A549 (cell line): ENCODE data around the gene ELAVL4. TPM values are rescaled to one million over a fixed set of nuclear protein-coding genes. Genes with fewer than 3 reads are reported as not detected.

Experiments
- ATAC-seq, 2 experiments: fragments of 200-7000 bp in 1 of 2; fragments of >200 bp in 1 of 2; cut with Nextera tagmentation in 1 of 2; cut with Tn5 transposase in 1 of 2; 3 replicates each; pipeline versions ENCODE4 v1.8.0 to v1.9.1; 2018 to 2020; ENCODE audit warnings: mild to moderate bottlenecking in 1 of 2, moderate library complexity in 1 of 2
- CTCF ChIA-PET: fragments of 300-600 bp; sonication (Branson Sonifier 250); formaldehyde crosslinking; extraction: SDS; loops from one replicate; lab custom pipeline; 2021; ENCODE audit warnings: antibody characterized with exemption, inconsistent platforms; lab: Yijun Ruan, JAX
- POLR2A ChIA-PET: fragments of 350-600 bp; formaldehyde crosslinking; extraction: SDS; loops from one replicate; lab custom pipeline; 2021; ENCODE audit warnings: antibody characterized with exemption, inconsistent platforms; lab: Yijun Ruan, JAX
- DNase-seq, 2 experiments: peaks; one replicate each; pipeline versions ENCODE4 v3.0.0 to v3.0.0-alpha.2; 2011 to 2016; ENCODE audit warnings: low read depth in 1 of 2, low spot score in 1 of 2
- FAIRE-seq: peaks from 2 replicates; lab custom pipeline; 2011; peaks lifted over from hg19 to GRCh38; lab: Jason Lieb, UNC
- H3K27ac ChIP-seq, 2 experiments: fragments of >200 bp; sonication (Bioruptor Twin); formaldehyde crosslinking; 3 replicates each; pipeline ENCODE4 v1.5.1; 2016 to 2017
- H3K4me1 ChIP-seq: fragments of >200 bp; sonication (Bioruptor Twin); formaldehyde crosslinking; 3 replicates; pipeline ENCODE4 v1.6.1; 2016
- H3K4me2 ChIP-seq: fragments of >200 bp; sonication (Bioruptor Twin); formaldehyde crosslinking; 3 replicates; pipeline ENCODE4 v1.6.1; 2016
- H3K4me3 ChIP-seq: fragments of >200 bp; sonication (Bioruptor Twin); formaldehyde crosslinking; 3 replicates; pipeline ENCODE4 v1.5.1; 2016
- H3K9me3 ChIP-seq: fragments of >200 bp; sonication (Bioruptor Twin); formaldehyde crosslinking; 3 replicates; pipeline ENCODE4 v1.6.1; 2016
- BHLHE40 ChIP-seq: IDR thresholded peaks from 2 replicates; pipeline ENCODE4 v1.6.1; 2012; ENCODE audit warnings: low read depth, low read length, inconsistent platforms
- CBX2 ChIP-seq: fragments of 200-600 bp; sonication (generic); IDR thresholded peaks from 2 replicates; pipeline ENCODE4 v1.6.1; 2016; ENCODE audit warnings: low read depth, mild to moderate bottlenecking, borderline replicate concordance
- CHD2 ChIP-seq: fragments of 150-350 bp; IDR thresholded peaks from 2 replicates; pipeline ENCODE4 v1.6.1; 2014; ENCODE audit warnings: low read length; ENCODE audit not compliant: partially characterized antibody
- CHD4 ChIP-seq: fragments of 200-600 bp; sonication (generic); IDR thresholded peaks from 2 replicates; pipeline ENCODE4 v1.6.1; 2016; ENCODE audit warnings: antibody characterized with exemption, mild to moderate bottlenecking, borderline replicate concordance
- CTCF ChIP-seq: fragments of >200 bp; sonication (Bioruptor Twin); formaldehyde crosslinking; IDR thresholded peaks from 3 replicates; pipeline ENCODE4 v1.5.1; 2016
- EHF ChIP-seq: fragments of 250-450 bp; sonication (Bioruptor Pico); IDR thresholded peaks from 2 replicates; pipeline ENCODE4 v1.5.0; 2020; ENCODE audit warnings: mild to moderate bottlenecking
- HEYL ChIP-seq: fragments of 250-450 bp; sonication (Bioruptor Pico); IDR thresholded peaks from 2 replicates; pipeline ENCODE4 v1.8.0; 2021; ENCODE audit warnings: mild to moderate bottlenecking, moderate library complexity
- HMGXB4 ChIP-seq: fragments of 250-450 bp; sonication (Bioruptor Pico); IDR thresholded peaks from 2 replicates; pipeline ENCODE4 v1.5.0; 2021; ENCODE audit warnings: mild to moderate bottlenecking, moderate library complexity, borderline replicate concordance
- HOXA7 ChIP-seq: fragments of 250-450 bp; sonication (Bioruptor Pico); IDR thresholded peaks from 2 replicates; pipeline ENCODE4 v1.5.0; 2020; ENCODE audit warnings: mild to moderate bottlenecking, moderate library complexity
- HOXB5 ChIP-seq: fragments of 250-450 bp; sonication (Bioruptor Pico); IDR thresholded peaks from 2 replicates; pipeline ENCODE4 v1.5.0; 2020; ENCODE audit warnings: mild to moderate bottlenecking, moderate library complexity
- JUN ChIP-seq, 2 experiments: fragments of >200 bp; sonication (Bioruptor Twin); formaldehyde crosslinking; IDR thresholded peaks; 2 replicates in 1 of 2; 3 replicates in 1 of 2; pipeline ENCODE4 v1.6.1; 2016 to 2017
- JUNB ChIP-seq: fragments of >200 bp; sonication (Bioruptor Twin); formaldehyde crosslinking; IDR thresholded peaks from 2 replicates; pipeline ENCODE4 v1.6.1; 2016
- KDM5A ChIP-seq: fragments of 200-600 bp; sonication (generic); IDR thresholded peaks from 2 replicates; pipeline ENCODE4 v1.6.1; 2016; ENCODE audit warnings: antibody characterized with exemption, mild to moderate bottlenecking
- MAFK ChIP-seq: fragments of 450-650 bp; IDR thresholded peaks from 2 replicates; pipeline ENCODE4 v1.6.1; 2014; ENCODE audit not compliant: partially characterized antibody
- MYC ChIP-seq: IDR thresholded peaks from 2 replicates; pipeline ENCODE4 v1.6.1; 2012; ENCODE audit warnings: mild to moderate bottlenecking, inconsistent platforms, low read length, improper control_type of control experiment, borderline replicate concordance
- NR3C1 ChIP-seq: fragments of >200 bp; sonication (Bioruptor Twin); formaldehyde crosslinking; IDR thresholded peaks from 3 replicates; pipeline ENCODE4 v1.6.1; 2017
- PBX3 ChIP-seq: IDR thresholded peaks from 2 replicates; pipeline ENCODE4 v1.6.1; 2012
- POLR2AphosphoS2 ChIP-seq: conservative IDR thresholded peaks from 2 replicates; pipeline ENCODE4 v1.6.1; 2012; ENCODE audit warnings: low read length, improper control_type of control experiment, inconsistent platforms
- RFX5 ChIP-seq: fragments of 450-650 bp; IDR thresholded peaks from 2 replicates; pipeline ENCODE4 v1.7.1; 2014; ENCODE audit warnings: antibody characterized with exemption, mild to moderate bottlenecking, moderate library complexity
- SMC3 ChIP-seq: fragments of >200 bp; sonication (Bioruptor Twin); formaldehyde crosslinking; IDR thresholded peaks from 3 replicates; pipeline ENCODE4 v1.6.1; 2018; ENCODE audit warnings: inconsistent platforms
- TFCP2L1 ChIP-seq: fragments of 250-450 bp; sonication (Bioruptor Pico); IDR thresholded peaks from 2 replicates; pipeline ENCODE4 v1.5.0; 2021; ENCODE audit warnings: mild to moderate bottlenecking
- ZC3H11A ChIP-seq: fragments of 450-650 bp; IDR thresholded peaks from 2 replicates; pipeline ENCODE4 v1.6.1; 2014; ENCODE audit warnings: antibody characterized with exemption, mild to moderate bottlenecking
- WGBS: methylation state at CpG from one replicate; pipeline ENCODE4 v1.1.6; 2017; ENCODE audit errors: missing lambda C conversion rate; 5-methylcytosine and 5-hydroxymethylcytosine counted together
- polyA plus RNA-seq, 4 experiments: library from polyadenylated mRNA; depleted of rRNA in 3 of 4; stranded (reverse); fragments of >200 nt; fragmentation: RNase III in 1 of 4; extraction: RNeasy Plus Mini Kit Qiagen cat#74134 plus additional on column Dnase treatment in 1 of 4; gene quantifications; 2 replicates in 3 of 4; 3 replicates in 1 of 4; pipeline ENCODE4 v1.2.3, GENCODE V29; 2011 to 2017

The ELAVL4 gene
- polyA plus RNA-seq, 2 of the 4 experiments (the other 2 are of a cell fraction): not detected

GRCh38 chr1:50140182-50140447 is 31.4 kb downstream of the ELAVL4 start:
- ChIA-PET CTCF (no interaction called here), POLR2A (no interaction called here)
- Histone ChIP-seq H3K27ac (no peak overlapping the region), H3K9me3 (no peaks in the 10 kb centered on the region), H3K4me3 (no peak overlapping the region), H3K4me2 (no peak overlapping the region), H3K4me1 (no peaks in the 10 kb centered on the region)
- DNase-seq (no peak), FAIRE-seq (no peak), ATAC-seq (no peak)
- 0% methylated on average over 1 of the region's 1 CpG for WGBS
- TF ChIP-seq RFX5 (no peak), POLR2AphosphoS2 (no peak), KDM5A (no peak), TFCP2L1 (CRISPR knock-in tag) (no peak), CTCF (no peak), JUN (IDR thresholded peaks at IDR 0.05) (no peak), PBX3 (no peak)

GRCh38 chr1:50147191-50147850 is 38.6 kb downstream of the ELAVL4 start:
- DNase-seq: no peak
- CTCF ChIA-PET: no interaction called here
- TF ChIP-seq EHF (CRISPR knock-in tag) (no peak), NR3C1 (no peak), CTCF (no peak), ZC3H11A (no peak)
- no peak overlapping the region for H3K4me2 ChIP-seq
- WGBS: 25% methylated on average over 4 of the region's 4 CpGs
- H3K4me1 ChIP-seq: no peaks in the 10 kb centered on the region
- no peak overlapping the region for H3K4me3 ChIP-seq
- no peak overlapping the region for H3K27ac ChIP-seq
- H3K9me3 ChIP-seq: no peaks in the 10 kb centered on the region
- ATAC-seq: no peak
- FAIRE-seq: no peak
- POLR2A ChIA-PET: no interaction called here

GRCh38 chr1:50148142-50148923 is 39.6 kb downstream of the ELAVL4 start:
- Histone ChIP-seq H3K4me1 (no peaks in the 10 kb centered on the region), H3K9me3 (no peaks in the 10 kb centered on the region), H3K27ac (no peak overlapping the region), H3K4me2 (no peak overlapping the region), H3K4me3 (no peak overlapping the region)
- WGBS: 24% methylated on average over 1 of the region's 1 CpG
- ChIA-PET CTCF (no interaction called here), POLR2A (no interaction called here)
- ATAC-seq (no peak), DNase-seq (no peak), FAIRE-seq (no peak)
- no peak for TF ChIP-seq BHLHE40
- TF ChIP-seq HEYL (CRISPR knock-in tag): no peak
- TF ChIP-seq HMGXB4 (CRISPR knock-in tag): no peak
- no peak for TF ChIP-seq CHD4
- no peak for TF ChIP-seq CHD2
- no peak for TF ChIP-seq JUNB
- no peak for TF ChIP-seq KDM5A
- TF ChIP-seq HOXB5 (CRISPR knock-in tag): no peak
- no peak for TF ChIP-seq MAFK
- TF ChIP-seq PBX3: no peak
- TF ChIP-seq MYC: no peak
- no peak for TF ChIP-seq ZC3H11A
- no peak for TF ChIP-seq HOXA7 (CRISPR knock-in tag)
- TF ChIP-seq CBX2: no peak
- no peak for TF ChIP-seq CTCF
- TF ChIP-seq SMC3: no peak
